Stimulated activated CD4-positive, alpha-beta T cell treated with anti-CD3 and anti-CD28 coated beads, Interleukin-4, amount 100 ng/mL, for 4 hours (primary cell): Measurements from ENCODE around the gene PLA1A.
"Not testable (repeated sequence)": the region's sequence is repeated elsewhere in the genome, so short reads cannot be mapped to it uniquely, and the experiment has no call there.

Experiments used
- DNase-seq, 2 experiments: peaks; one replicate each; pipeline ENCODE4 v3.0.0-alpha.2; 2020

The PLA1A gene

GRCh38 chr3:119579366-119580066 is 18.2 kb upstream of the PLA1A start, which contains the start of gene ADPRH:
ADPRH (plus strand) TSS chr3:119579492; CDS start chr3:119582170, 2,678 bp downstream.
- peak; percentile 39 to 46 for DNase-seq

GRCh38 chr3:119580067-119580760 is 17.5 kb upstream of the PLA1A start:
- no peak for DNase-seq

- DNase-seq, result peak; percentile 8 to 39
Observed at GRCh38 chr3:119582178-119582577, 15.5 kb upstream of the PLA1A start.

GRCh38 chr3:119585208-119585607 is 12.5 kb upstream of the PLA1A start:
- no peak for DNase-seq

GRCh38 chr3:119585856-119586570 is 11.7 kb upstream of the PLA1A start:
- no peak for DNase-seq

GRCh38 chr3:119586733-119587172 is 10.9 kb upstream of the PLA1A start:
- DNase-seq, result no peak

GRCh38 chr3:119588112-119588511 is 9.6 kb upstream of the PLA1A start:
- DNase-seq, result peak; percentile 8 to 30

GRCh38 chr3:119589102-119589773 is 8.4 kb upstream of the PLA1A start:
- no peak for DNase-seq

- DNase-seq, result no peak
Observed at GRCh38 chr3:119590706-119591105, 7.0 kb upstream of the PLA1A start.

GRCh38 chr3:119592861-119593260 is 4.8 kb upstream of the PLA1A start:
- DNase-seq, result no peak

GRCh38 chr3:119594066-119594465 is 3.6 kb upstream of the PLA1A start:
- DNase-seq, result no peak

GRCh38 chr3:119594929-119595328 is 2.8 kb upstream of the PLA1A start:
- not testable (repeated sequence) for DNase-seq

- DNase-seq, result no peak
Observed at GRCh38 chr3:119595639-119596334, 1.9 kb upstream of the PLA1A start.

- no peak for DNase-seq
Observed at GRCh38 chr3:119596398-119596797, 1.3 kb upstream of the PLA1A start.

GRCh38 chr3:119598410-119599098 is 869 bp downstream of the PLA1A start:
- DNase-seq, result no peak

- DNase-seq, result no peak
Observed at GRCh38 chr3:119599558-119600174, 2.0 kb downstream of the PLA1A start.

GRCh38 chr3:119600732-119601131 is 3.0 kb downstream of the PLA1A start:
- DNase-seq, result peak in 1 of 2 experiments; percentile 3

- DNase-seq, result peak in 1 of 2 experiments; percentile 5
Observed at GRCh38 chr3:119601154-119601553, 3.5 kb downstream of the PLA1A start.

GRCh38 chr3:119602676-119603075 is 5.0 kb downstream of the PLA1A start:
- no peak for DNase-seq

- DNase-seq, result no peak
Observed at GRCh38 chr3:119604878-119605277, 7.2 kb downstream of the PLA1A start.

- no peak for DNase-seq
Observed at GRCh38 chr3:119608405-119609000, 10.8 kb downstream of the PLA1A start.
